Epithelial cell of esophagus (primary cell): ENCODE results near the gene LIPH.
"Not testable (repeated sequence)": the region's sequence is repeated elsewhere in the genome, so short reads cannot be mapped to it uniquely, and the experiment has no call there.

Experiments
- DNase-seq: peaks from one replicate; pipeline ENCODE4 v3.0.0; 2010; ENCODE audit warnings: low read depth
- H3K4me3 ChIP-seq: 2 replicates; pipeline ENCODE4 v1.5.1; 2011; ENCODE audit warnings: mild to moderate bottlenecking, low read length, control low read depth
- TF ChIP-seq, protein P1 (sequence below): IDR thresholded peaks from 2 replicates; pipeline ENCODE4 v1.5.1; 2011; ENCODE audit warnings: low read depth, mild to moderate bottlenecking, low read length, control low read depth, inconsistent platforms; ENCODE audit not compliant: insufficient read depth; ENCODE audit errors: missing control alignments

LIPH gene

DNA sequence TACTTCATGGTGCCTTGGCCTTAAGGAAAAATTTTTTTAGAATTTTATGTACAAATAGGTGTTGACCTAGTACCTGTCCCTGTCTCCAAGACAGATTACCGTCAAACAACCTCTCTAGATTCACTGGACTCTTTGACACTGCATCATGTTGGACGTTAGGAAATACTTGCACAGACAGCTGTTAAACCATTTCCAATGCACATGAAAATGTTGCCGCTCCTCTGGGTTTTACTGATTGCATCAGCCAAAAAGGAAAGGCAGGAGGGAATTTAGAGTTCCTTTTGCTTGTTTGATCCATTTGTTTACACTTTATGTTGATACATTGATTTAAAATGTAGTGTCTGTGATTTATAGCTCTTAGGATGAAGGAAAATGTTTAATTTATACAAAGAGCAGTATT lies 68.1 kb downstream of the LIPH start:
- no peak for DNase-seq
- H3K4me3 ChIP-seq, result no peak overlapping the region
- TF ChIP-seq, protein P1, sequence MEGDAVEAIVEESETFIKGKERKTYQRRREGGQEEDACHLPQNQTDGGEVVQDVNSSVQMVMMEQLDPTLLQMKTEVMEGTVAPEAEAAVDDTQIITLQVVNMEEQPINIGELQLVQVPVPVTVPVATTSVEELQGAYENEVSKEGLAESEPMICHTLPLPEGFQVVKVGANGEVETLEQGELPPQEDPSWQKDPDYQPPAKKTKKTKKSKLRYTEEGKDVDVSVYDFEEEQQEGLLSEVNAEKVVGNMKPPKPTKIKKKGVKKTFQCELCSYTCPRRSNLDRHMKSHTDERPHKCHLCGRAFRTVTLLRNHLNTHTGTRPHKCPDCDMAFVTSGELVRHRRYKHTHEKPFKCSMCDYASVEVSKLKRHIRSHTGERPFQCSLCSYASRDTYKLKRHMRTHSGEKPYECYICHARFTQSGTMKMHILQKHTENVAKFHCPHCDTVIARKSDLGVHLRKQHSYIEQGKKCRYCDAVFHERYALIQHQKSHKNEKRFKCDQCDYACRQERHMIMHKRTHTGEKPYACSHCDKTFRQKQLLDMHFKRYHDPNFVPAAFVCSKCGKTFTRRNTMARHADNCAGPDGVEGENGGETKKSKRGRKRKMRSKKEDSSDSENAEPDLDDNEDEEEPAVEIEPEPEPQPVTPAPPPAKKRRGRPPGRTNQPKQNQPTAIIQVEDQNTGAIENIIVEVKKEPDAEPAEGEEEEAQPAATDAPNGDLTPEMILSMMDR, result no peak

DNA sequence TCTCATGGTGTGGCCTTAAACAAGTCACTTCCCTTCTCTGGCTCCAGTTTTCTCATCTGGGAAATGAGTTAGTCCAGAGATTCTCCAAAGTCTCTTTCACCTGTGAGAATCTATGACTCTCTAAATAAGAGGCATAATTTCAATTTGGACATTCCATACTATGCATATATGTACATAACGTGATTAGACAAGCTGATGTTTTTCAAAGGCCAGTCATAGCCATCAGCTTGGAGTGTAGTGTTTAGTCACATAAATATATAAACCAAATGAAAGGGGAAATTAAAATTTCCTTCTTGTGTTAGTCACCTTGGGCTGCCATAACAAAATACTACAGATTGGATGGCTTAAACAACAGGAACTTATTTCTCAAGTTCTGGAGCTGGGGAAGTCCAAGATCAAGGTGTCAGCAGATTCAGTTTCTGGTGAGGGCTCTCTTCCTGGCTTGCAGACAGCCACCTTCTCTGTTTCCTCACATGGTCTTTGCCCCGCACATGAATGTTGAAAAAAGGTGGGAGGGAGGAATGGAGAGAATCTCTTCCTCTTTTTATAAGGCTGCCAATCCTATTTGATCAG lies 72.9 kb downstream of the LIPH start:
- no peak for DNase-seq
- TF ChIP-seq, protein P1, result no peak
- H3K4me3 ChIP-seq, result no peak overlapping the region

DNA sequence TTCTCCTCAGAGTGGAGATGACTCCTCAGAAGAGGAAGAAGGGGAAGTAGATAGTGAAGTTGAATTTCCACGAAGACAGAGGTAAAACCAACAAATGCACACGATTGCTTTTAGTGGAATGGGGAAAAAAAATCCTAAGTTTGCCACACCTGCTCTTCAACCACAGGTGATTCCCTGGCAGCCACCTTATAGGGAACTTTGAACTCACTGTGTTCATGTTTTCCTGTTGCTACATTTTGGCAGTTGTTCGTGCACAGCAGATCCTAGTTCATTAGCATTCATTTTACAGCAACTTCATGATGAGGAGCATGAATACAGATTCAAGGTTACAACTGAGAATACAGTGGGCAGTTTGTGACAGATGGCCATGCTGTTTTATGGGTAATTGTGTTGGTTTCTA lies 75.1 kb downstream of the LIPH start:
- DNase-seq, result no peak
- no peak overlapping the region for H3K4me3 ChIP-seq
- TF ChIP-seq, protein P1, result no peak

- not testable (repeated sequence) for H3K4me3 ChIP-seq, DNase-seq
Measured at GRCh38 chr3:185474922-185475321, 77.5 kb downstream of the LIPH start.

DNA sequence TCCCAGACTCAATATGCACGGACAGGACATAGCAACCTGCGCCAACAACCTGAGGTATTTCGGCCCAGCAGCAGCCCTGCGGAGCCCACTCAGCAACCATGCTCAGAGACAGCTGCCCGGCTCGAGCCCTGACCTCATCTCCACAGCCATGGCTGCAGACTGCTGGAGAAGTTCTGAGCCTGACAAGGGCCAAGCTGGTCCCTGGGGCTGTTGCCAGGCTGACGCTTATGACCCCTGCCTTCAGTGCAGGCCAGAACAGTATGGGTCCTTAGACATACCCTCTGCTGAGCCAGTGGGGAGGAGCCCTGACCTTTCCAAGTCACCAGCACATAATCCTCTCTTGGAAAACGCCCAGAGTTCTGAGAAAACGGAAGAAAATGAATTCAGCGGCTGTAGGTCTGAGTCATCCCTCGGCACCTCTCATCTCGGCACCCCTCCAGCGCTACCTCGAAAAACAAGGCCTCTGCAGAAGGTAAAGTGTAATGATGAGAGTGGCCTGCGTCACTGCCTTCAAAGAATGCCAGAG lies 79.0 kb downstream of the LIPH start:
- H3K4me3 ChIP-seq, result no peak overlapping the region
- TF ChIP-seq, protein P1, result no peak
- no peak for DNase-seq

DNA sequence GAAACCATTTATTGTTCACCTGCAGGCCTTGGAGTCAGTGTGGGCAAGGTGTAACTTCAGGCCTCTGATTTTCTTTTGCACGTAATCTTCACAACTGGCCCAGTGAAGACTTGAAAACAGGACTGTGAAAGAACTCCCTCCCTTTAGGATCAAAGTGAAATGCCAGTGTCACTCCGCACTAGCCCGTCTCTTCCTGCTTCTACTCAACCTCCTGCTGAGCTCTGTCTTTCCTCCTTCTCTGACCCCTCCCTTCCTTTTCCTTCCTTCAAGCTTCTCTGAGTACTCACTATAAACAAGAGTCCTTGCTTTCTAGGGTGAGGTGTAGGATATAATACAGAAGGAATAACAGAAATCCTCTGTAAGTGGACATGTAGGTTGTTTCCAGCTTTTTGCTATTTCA lies 82.1 kb downstream of the LIPH start:
- TF ChIP-seq, protein P1, result no peak
- no peak overlapping the region for H3K4me3 ChIP-seq
- DNase-seq, result no peak

- H3K4me3 ChIP-seq, result no peak overlapping the region
- TF ChIP-seq, protein P1, result no peak
- no peak for DNase-seq
Measured at GRCh38 chr3:185469542-185469941, 82.8 kb downstream of the LIPH start.

DNA sequence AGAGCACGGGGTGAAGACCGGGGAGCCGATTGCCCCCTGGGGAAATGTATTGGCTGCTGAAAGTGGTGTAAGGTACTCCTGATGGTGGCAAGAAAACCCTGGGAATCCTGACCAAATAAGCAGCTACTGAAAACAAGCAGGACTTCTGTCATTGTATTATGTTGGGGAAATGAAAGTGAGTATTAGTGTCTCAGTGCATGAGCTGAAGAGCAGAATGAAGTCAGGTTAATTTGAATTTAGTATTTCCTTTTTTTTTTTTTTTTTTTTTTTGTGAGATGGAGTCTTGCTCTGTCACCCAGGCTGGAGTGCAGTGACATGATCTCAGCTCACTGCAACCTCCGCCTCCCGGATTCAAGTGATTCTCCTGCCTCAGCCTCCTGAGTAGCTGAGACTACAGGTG lies 86.3 kb downstream of the LIPH start:
- not testable (repeated sequence) for DNase-seq, H3K4me3 ChIP-seq
